Activated naive CD8-positive, alpha-beta T cell treated with anti-CD3 and anti-CD28 coated beads, Interleukin-2, amount 50 U/mL, for 24 hours (primary cell): Measurements from ENCODE around the gene CACNA1C.

Experiments
- ATAC-seq: fragments of 150-1000 bp; cut with Tn5 transposase; one replicate; pipeline ENCODE4 v1.10.0; 2021
- DNase-seq: peaks from one replicate; pipeline ENCODE4 v3.0.0; 2021
- H3K27ac Mint-ChIP-seq: one replicate; pipeline ENCODE4 v1.8.0; 2021; ENCODE audit warnings: mild to moderate bottlenecking, mixed read lengths
- H3K27me3 Mint-ChIP-seq: one replicate; pipeline ENCODE4 v1.8.0; 2021; ENCODE audit warnings: mixed read lengths
- H3K36me3 Mint-ChIP-seq: one replicate; pipeline ENCODE4 v1.8.0; 2021; ENCODE audit warnings: low read depth, mixed read lengths
- H3K4me1 Mint-ChIP-seq: one replicate; pipeline ENCODE4 v1.8.0; 2021; ENCODE audit warnings: mixed read lengths
- H3K4me3 Mint-ChIP-seq: one replicate; pipeline ENCODE4 v1.8.0; 2021; ENCODE audit warnings: mild to moderate bottlenecking, moderate library complexity, mixed read lengths
- H3K9me3 Mint-ChIP-seq: one replicate; pipeline ENCODE4 v1.8.0; 2021; ENCODE audit warnings: mixed read lengths

Gene CACNA1C

DNA sequence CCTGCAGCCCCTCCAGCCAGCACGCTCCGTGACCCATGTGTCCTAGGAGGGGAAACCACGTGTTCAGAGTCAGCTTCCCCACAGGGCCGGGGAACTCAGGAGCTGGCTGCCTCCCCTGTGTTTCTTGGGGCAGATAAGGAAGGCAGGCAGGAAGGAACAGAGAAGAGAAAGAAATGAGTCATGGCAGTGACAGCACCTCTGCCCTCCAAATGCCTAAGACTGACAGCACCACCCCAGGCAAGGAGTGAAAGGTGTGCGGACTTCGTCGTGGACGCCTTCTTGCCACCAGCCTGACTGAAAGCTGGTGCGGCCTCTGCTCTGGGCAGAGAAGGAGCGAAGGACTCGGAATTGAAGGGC is 575.0 kb downstream of the CACNA1C start:
- H3K4me1 Mint-ChIP-seq: peaks cover 4% of the 10 kb centered on the region
- ATAC-seq (peak; percentile 38), DNase-seq (no peak)
- H3K27ac Mint-ChIP-seq: no peak overlapping the region
- H3K4me3 Mint-ChIP-seq: no peak overlapping the region
- no peaks in the 10 kb centered on the region for H3K9me3 Mint-ChIP-seq
- no peaks in the 10 kb centered on the region for H3K36me3 Mint-ChIP-seq
- peaks cover 30% of the 10 kb centered on the region for H3K27me3 Mint-ChIP-seq

- ATAC-seq (no peak), DNase-seq (no peak)
- Mint-ChIP-seq H3K36me3 (no peaks in the 10 kb centered on the region), H3K4me3 (no peak overlapping the region), H3K27me3 (peaks cover 30% of the 10 kb centered on the region), H3K27ac (no peak overlapping the region), H3K9me3 (no peaks in the 10 kb centered on the region), H3K4me1 (peaks cover 4% of the 10 kb centered on the region)
Observed at GRCh38 chr12:2628401-2628800, 575.6 kb downstream of the CACNA1C start.

- peaks cover 28% of the 10 kb centered on the region for H3K27me3 Mint-ChIP-seq
- no peak for DNase-seq
- no peak overlapping the region for H3K27ac Mint-ChIP-seq
- H3K4me1 Mint-ChIP-seq: peaks cover 4% of the 10 kb centered on the region
- no peak for ATAC-seq
- H3K36me3 Mint-ChIP-seq: no peaks in the 10 kb centered on the region
- H3K4me3 Mint-ChIP-seq: no peak overlapping the region
- H3K9me3 Mint-ChIP-seq: no peaks in the 10 kb centered on the region
Observed at GRCh38 chr12:2629051-2629450, 576.3 kb downstream of the CACNA1C start.

DNA sequence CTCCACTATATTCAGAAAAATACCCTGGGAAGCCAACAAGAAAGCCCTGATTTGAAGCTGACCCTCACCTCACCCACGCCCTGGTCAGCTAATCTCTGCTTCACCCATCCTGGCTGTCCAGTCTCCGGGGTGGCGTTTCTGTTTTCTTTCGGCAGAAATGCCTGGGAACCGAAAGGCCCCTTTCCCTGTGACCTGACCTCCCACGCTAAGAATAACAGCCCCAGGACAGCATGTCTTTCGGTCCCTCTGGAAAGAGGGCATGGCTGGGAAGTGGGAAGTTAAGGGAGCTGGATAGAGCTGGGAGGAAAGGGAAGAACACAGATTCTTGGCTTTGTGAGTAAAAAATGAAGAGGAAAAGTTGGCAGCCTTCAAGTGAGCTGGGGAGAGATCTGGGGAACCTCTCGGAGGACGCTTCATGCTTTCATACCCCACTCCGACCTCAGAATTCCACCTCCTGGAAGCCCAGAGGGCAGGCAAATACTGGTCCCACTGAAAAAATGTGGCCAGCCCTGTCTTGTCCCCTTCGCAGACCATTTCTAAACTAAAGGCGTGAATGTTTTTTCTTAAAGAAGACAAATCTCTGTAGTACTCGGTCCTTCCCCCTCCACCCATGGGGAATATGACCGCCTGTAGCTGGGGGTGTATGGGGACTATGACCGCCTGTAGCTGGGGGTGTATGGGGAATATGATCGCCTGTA is 579.0 kb downstream of the CACNA1C start:
- Mint-ChIP-seq H3K4me3 (no peak overlapping the region), H3K27ac (no peak overlapping the region), H3K36me3 (no peaks in the 10 kb centered on the region), H3K9me3 (no peaks in the 10 kb centered on the region), H3K4me1 (peaks cover 4% of the 10 kb centered on the region), H3K27me3 (peaks cover 26% of the 10 kb centered on the region)
- ATAC-seq (no peak), DNase-seq (no peak)

GRCh38 chr12:2633176-2633824 is 580.5 kb downstream of the CACNA1C start:
- no peak overlapping the region for H3K27ac Mint-ChIP-seq
- no peaks in the 10 kb centered on the region for H3K4me1 Mint-ChIP-seq
- peaks cover 16% of the 10 kb centered on the region for H3K27me3 Mint-ChIP-seq
- DNase-seq (no peak), ATAC-seq (no peak)
- H3K36me3 Mint-ChIP-seq: no peaks in the 10 kb centered on the region
- no peaks in the 10 kb centered on the region for H3K9me3 Mint-ChIP-seq
- no peak overlapping the region for H3K4me3 Mint-ChIP-seq

- Mint-ChIP-seq H3K4me1 (no peaks in the 10 kb centered on the region), H3K4me3 (no peak overlapping the region), H3K36me3 (no peaks in the 10 kb centered on the region), H3K9me3 (no peaks in the 10 kb centered on the region), H3K27ac (no peak overlapping the region), H3K27me3 (peaks cover 16% of the 10 kb centered on the region)
- no peak for DNase-seq
- ATAC-seq: no peak
Observed at GRCh38 chr12:2633825-2634200, 581.0 kb downstream of the CACNA1C start.

GRCh38 chr12:2634471-2634870 is 581.7 kb downstream of the CACNA1C start:
- Mint-ChIP-seq H3K4me1 (no peaks in the 10 kb centered on the region), H3K36me3 (no peaks in the 10 kb centered on the region), H3K9me3 (no peaks in the 10 kb centered on the region), H3K4me3 (no peak overlapping the region), H3K27ac (no peak overlapping the region), H3K27me3 (peaks cover 15% of the 10 kb centered on the region)
- DNase-seq (no peak), ATAC-seq (no peak)

DNA sequence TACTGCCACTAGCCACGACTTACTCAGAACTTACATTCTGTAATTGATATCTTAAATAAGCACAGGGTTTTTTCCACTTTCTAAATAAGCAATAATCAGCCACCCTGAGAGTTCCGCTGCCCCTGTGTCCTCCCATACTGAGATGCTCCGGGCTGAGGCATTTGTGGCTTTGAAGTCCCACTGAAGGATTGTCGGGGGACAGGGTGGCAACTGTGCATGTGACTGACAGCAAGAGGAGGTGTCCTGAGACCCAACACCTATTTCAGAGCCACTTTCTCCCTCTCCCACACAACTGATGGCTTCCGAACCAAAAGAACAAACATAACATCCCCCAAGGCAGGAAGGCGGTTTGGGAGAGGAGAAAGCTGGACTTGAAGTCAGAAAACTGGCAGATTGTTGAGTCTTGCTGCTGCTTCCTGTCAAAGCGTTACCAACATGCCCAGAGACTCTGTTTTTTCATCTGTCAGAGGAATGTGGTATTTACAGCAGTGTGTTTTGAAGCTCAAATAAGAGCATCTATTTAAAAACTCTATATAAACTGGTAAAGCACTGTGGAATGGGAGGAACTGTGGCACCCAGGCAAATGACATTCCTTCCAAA is 584.1 kb downstream of the CACNA1C start:
- Mint-ChIP-seq H3K9me3 (no peaks in the 10 kb centered on the region), H3K27me3 (peaks cover 11% of the 10 kb centered on the region), H3K36me3 (no peaks in the 10 kb centered on the region), H3K4me1 (peaks cover 8% of the 10 kb centered on the region), H3K4me3 (no peak overlapping the region), H3K27ac (no peak overlapping the region)
- ATAC-seq (no peak), DNase-seq (no peak)

DNA sequence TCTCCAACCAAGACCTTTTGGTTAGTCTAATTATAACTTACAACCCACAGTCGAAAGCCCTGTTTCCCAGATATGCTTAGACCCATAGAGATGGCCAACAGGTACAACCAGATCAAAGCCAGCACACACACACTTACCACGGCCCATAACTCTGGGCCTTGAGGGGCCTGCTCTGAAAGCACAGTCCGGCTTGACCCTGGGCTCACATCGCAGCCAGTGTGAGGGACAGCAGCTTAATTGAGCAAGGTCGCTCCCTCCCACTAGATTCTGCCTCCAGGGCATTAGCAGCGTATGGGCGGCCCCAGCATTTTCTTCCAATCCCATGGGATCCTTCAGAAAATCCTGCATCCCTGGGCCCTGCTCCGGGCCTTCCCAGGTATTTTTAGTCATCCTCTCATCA is 584.6 kb downstream of the CACNA1C start:
- Mint-ChIP-seq H3K27me3 (peaks cover 11% of the 10 kb centered on the region), H3K4me3 (no peak overlapping the region), H3K4me1 (peaks cover 13% of the 10 kb centered on the region), H3K9me3 (no peaks in the 10 kb centered on the region), H3K36me3 (no peaks in the 10 kb centered on the region), H3K27ac (no peak overlapping the region)
- no peak for DNase-seq
- no peak for ATAC-seq

DNA sequence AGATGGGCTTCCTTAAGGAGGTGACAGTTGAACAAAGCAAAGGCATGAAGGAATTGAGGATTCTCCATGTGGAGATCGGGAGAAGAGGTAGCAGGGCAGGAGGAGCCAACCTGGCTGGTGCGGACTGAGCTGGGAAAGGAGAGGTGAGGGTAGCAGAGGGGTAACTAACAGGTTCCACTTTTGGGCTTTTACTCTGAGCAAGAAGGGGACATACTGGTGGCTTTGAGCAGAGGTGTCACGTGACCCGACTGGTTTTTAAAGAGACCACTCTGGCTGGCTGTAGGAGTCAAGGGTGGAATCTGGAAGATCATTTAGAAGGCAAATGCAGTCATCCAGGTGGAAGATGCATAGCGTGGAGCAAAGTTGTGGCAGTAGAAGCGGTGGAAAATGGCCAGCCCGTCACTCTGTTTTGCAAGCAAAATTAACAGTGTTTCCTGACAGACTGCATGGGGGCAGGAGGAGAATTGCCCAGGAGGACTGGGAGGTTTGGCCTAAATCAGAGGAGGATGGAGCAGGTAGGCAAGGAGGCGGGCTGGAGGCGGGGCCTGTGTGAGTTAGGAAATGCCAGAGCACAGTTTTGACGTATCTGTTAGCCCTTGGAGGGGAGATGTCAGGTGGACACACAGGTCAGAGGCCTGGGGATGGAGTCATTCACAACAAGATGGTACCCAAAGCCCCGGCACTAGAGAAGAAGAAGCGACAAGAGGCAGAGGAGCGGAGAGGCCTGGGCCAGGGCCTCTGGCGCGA is 585.7 kb downstream of the CACNA1C start:
- H3K27ac Mint-ChIP-seq: no peak overlapping the region
- DNase-seq: no peak
- no peak for ATAC-seq
- H3K4me1 Mint-ChIP-seq: peaks cover 17% of the 10 kb centered on the region
- H3K9me3 Mint-ChIP-seq: no peaks in the 10 kb centered on the region
- no peak overlapping the region for H3K4me3 Mint-ChIP-seq
- H3K36me3 Mint-ChIP-seq: no peaks in the 10 kb centered on the region
- peaks cover 9% of the 10 kb centered on the region for H3K27me3 Mint-ChIP-seq

- ATAC-seq: no peak
- H3K4me1 Mint-ChIP-seq: peaks cover 17% of the 10 kb centered on the region
- no peak overlapping the region for H3K4me3 Mint-ChIP-seq
- no peaks in the 10 kb centered on the region for H3K36me3 Mint-ChIP-seq
- no peaks in the 10 kb centered on the region for H3K9me3 Mint-ChIP-seq
- DNase-seq: no peak
- H3K27ac Mint-ChIP-seq: no peak overlapping the region
- H3K27me3 Mint-ChIP-seq: peaks cover 7% of the 10 kb centered on the region
Observed at GRCh38 chr12:2639020-2639298, 586.2 kb downstream of the CACNA1C start.

GRCh38 chr12:2640281-2640680 is 587.5 kb downstream of the CACNA1C start:
- peaks cover 12% of the 10 kb centered on the region for H3K27me3 Mint-ChIP-seq
- no peak overlapping the region for H3K27ac Mint-ChIP-seq
- DNase-seq (no peak), ATAC-seq (no peak)
- peaks cover 17% of the 10 kb centered on the region for H3K4me1 Mint-ChIP-seq
- H3K36me3 Mint-ChIP-seq: no peaks in the 10 kb centered on the region
- no peaks in the 10 kb centered on the region for H3K9me3 Mint-ChIP-seq
- H3K4me3 Mint-ChIP-seq: no peak overlapping the region

GRCh38 chr12:2640709-2641108 is 587.9 kb downstream of the CACNA1C start:
- DNase-seq (peak; percentile 19), ATAC-seq (peak; percentile 89)
- no peaks in the 10 kb centered on the region for H3K36me3 Mint-ChIP-seq
- H3K27ac Mint-ChIP-seq: no peak overlapping the region
- H3K4me1 Mint-ChIP-seq: peaks cover 17% of the 10 kb centered on the region
- H3K9me3 Mint-ChIP-seq: no peaks in the 10 kb centered on the region
- H3K27me3 Mint-ChIP-seq: peaks cover 10% of the 10 kb centered on the region
- H3K4me3 Mint-ChIP-seq: no peak overlapping the region

GRCh38 chr12:2641207-2641606 is 588.4 kb downstream of the CACNA1C start:
- Mint-ChIP-seq H3K4me3 (no peak overlapping the region), H3K9me3 (no peaks in the 10 kb centered on the region), H3K27me3 (peaks cover 15% of the 10 kb centered on the region), H3K27ac (no peak overlapping the region), H3K36me3 (no peaks in the 10 kb centered on the region), H3K4me1 (peaks cover 17% of the 10 kb centered on the region)
- DNase-seq (peak; percentile 16), ATAC-seq (no peak)

DNA sequence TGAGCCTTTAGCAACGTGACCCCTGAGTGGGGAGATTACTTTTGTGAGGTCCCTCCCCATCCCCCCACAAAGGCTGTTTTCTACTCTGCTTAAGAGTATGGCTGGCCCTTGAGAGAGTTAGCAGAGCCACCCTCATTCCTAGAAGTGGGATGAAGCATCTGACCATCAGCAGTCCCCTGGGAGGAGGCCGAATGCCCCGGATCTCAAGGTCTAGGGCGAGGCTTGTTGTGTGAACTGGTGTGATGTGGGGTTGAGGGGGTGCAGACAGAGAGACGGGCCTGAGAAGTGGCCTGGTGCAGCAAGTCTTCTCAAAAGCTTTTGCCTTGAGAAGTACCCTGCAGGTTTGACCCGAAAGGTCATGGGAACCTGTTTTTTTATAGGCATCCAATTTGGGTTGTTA is 589.0 kb downstream of the CACNA1C start:
- H3K27ac Mint-ChIP-seq: no peak overlapping the region
- peaks cover 19% of the 10 kb centered on the region for H3K27me3 Mint-ChIP-seq
- no peaks in the 10 kb centered on the region for H3K9me3 Mint-ChIP-seq
- ATAC-seq (no peak), DNase-seq (no peak)
- no peaks in the 10 kb centered on the region for H3K36me3 Mint-ChIP-seq
- H3K4me1 Mint-ChIP-seq: peaks cover 17% of the 10 kb centered on the region
- H3K4me3 Mint-ChIP-seq: no peak overlapping the region
